H9 (cell line): ENCODE results near the gene SFMBT2. TPM values are rescaled to one million over a fixed set of nuclear protein-coding genes. Genes with fewer than 3 reads are reported as not detected.

Experiments
- DNase-seq: peaks from one replicate; pipeline ENCODE4 v3.0.0-alpha.2; 2017
- H2AFZ ChIP-seq: one replicate; pipeline ENCODE4 v1.6.1; 2013; ENCODE audit warnings: mild to moderate bottlenecking, low read length, control low read depth, moderate library complexity
- H2AK5ac ChIP-seq: 2 replicates; pipeline ENCODE4 v1.6.1; 2013; ENCODE audit warnings: low read length, control low read depth, mixed read lengths; ENCODE audit not compliant: insufficient read length
- H2BK120ac ChIP-seq: one replicate; pipeline ENCODE4 v1.6.1; 2013; ENCODE audit warnings: low read depth, mild to moderate bottlenecking, low read length, control low read depth, inconsistent platforms; ENCODE audit not compliant: poor library complexity, severe bottlenecking
- H2BK12ac ChIP-seq: 2 replicates; pipeline ENCODE4 v1.6.1; 2013; ENCODE audit warnings: low read length, control low read depth, mixed read lengths, low read depth; ENCODE audit not compliant: insufficient read length
- H2BK15ac ChIP-seq: 2 replicates; pipeline ENCODE4 v1.6.1; 2013; ENCODE audit warnings: low read depth, low read length, control low read depth
- H2BK20ac ChIP-seq: one replicate; pipeline ENCODE4 v1.6.1; 2013; ENCODE audit warnings: low read depth, mild to moderate bottlenecking, low read length, control low read depth, inconsistent platforms; ENCODE audit not compliant: poor library complexity, severe bottlenecking
- H2BK5ac ChIP-seq: 2 replicates; pipeline ENCODE4 v1.6.1; 2013; ENCODE audit warnings: low read length, control low read depth, mixed read lengths; ENCODE audit not compliant: insufficient read length
- H3K14ac ChIP-seq: 2 replicates; pipeline ENCODE4 v1.6.1; 2013; ENCODE audit warnings: low read length, control low read depth; ENCODE audit not compliant: insufficient read depth
- H3K18ac ChIP-seq: 2 replicates; pipeline ENCODE4 v1.6.1; 2013; ENCODE audit warnings: low read depth, mild to moderate bottlenecking, mixed read lengths, low read length, control low read depth; ENCODE audit not compliant: insufficient read length
- H3K23ac ChIP-seq: 2 replicates; pipeline ENCODE4 v1.6.1; 2013; ENCODE audit warnings: low read length, control low read depth, mixed read lengths, low read depth; ENCODE audit not compliant: insufficient read length
- H3K23me2 ChIP-seq: 2 replicates; pipeline ENCODE4 v1.6.1; 2013; ENCODE audit warnings: low read depth, mild to moderate bottlenecking, mixed read lengths, low read length, control low read depth; ENCODE audit not compliant: insufficient read length, poor library complexity, severe bottlenecking
- H3K27ac ChIP-seq: 2 replicates; pipeline ENCODE4 v1.5.1; 2013; ENCODE audit warnings: low read length, control low read depth, mixed read lengths, low read depth; ENCODE audit not compliant: insufficient read length
- H3K27me3 ChIP-seq: 2 replicates; pipeline ENCODE4 v1.6.1; 2013; ENCODE audit warnings: low read length, control low read depth, inconsistent platforms; ENCODE audit not compliant: insufficient read depth
- H3K4ac ChIP-seq: 2 replicates; pipeline ENCODE4 v1.6.1; 2013; ENCODE audit warnings: low read depth, mild to moderate bottlenecking, control low read depth, inconsistent platforms, low read length, moderate library complexity
- H3K4me1 ChIP-seq: 2 replicates; pipeline ENCODE4 v1.6.1; 2013; ENCODE audit warnings: low read length, control low read depth, inconsistent platforms; ENCODE audit not compliant: insufficient read depth
- H3K4me2 ChIP-seq: 2 replicates; pipeline ENCODE4 v1.6.1; 2013; ENCODE audit warnings: low read length, control low read depth, mixed read lengths; ENCODE audit not compliant: insufficient read length, insufficient read depth
- H3K56ac ChIP-seq: 2 replicates; pipeline ENCODE4 v1.6.1; 2013; ENCODE audit warnings: low read depth, mild to moderate bottlenecking, mixed read lengths, low read length, control low read depth; ENCODE audit not compliant: insufficient read length
- H3K79me1 ChIP-seq: 2 replicates; pipeline ENCODE4 v1.6.1; 2013; ENCODE audit warnings: low read depth, mild to moderate bottlenecking, moderate library complexity, low read length, control low read depth, inconsistent platforms; ENCODE audit not compliant: insufficient read depth, poor library complexity, severe bottlenecking
- H3K79me2 ChIP-seq: 2 replicates; pipeline ENCODE4 v1.6.1; 2013; ENCODE audit warnings: low read length, control low read depth, inconsistent platforms; ENCODE audit not compliant: insufficient read depth
- H3K9ac ChIP-seq: 2 replicates; pipeline ENCODE4 v1.6.1; 2013; ENCODE audit warnings: low read length, control low read depth, mixed read lengths; ENCODE audit not compliant: insufficient read length; ENCODE audit errors: extremely low read depth
- H3K9me3 ChIP-seq: one replicate; pipeline ENCODE4 v1.6.1; 2013; ENCODE audit warnings: low read depth, low read length, inconsistent platforms; ENCODE audit not compliant: control insufficient read depth
- H3T11ph ChIP-seq: one replicate; pipeline ENCODE4 v1.6.1; 2013; ENCODE audit warnings: mild to moderate bottlenecking, low read length, control low read depth, inconsistent platforms
- H4K20me1 ChIP-seq: one replicate; pipeline ENCODE4 v1.6.1; 2013; ENCODE audit not compliant: control insufficient read depth, insufficient read length, insufficient read depth
- H4K5ac ChIP-seq: 2 replicates; pipeline ENCODE4 v1.6.1; 2013; ENCODE audit warnings: low read depth, mild to moderate bottlenecking, mixed read lengths, low read length, control low read depth; ENCODE audit not compliant: insufficient read length
- H4K8ac ChIP-seq: replicated peaks from 2 replicates; pipeline ENCODE4 v1.6.1; 2013; ENCODE audit warnings: low read length, control low read depth, mixed read lengths, low read depth; ENCODE audit not compliant: insufficient read length
- H4K91ac ChIP-seq: 2 replicates; pipeline ENCODE4 v1.6.1; 2013; ENCODE audit warnings: low read depth, mild to moderate bottlenecking, moderate library complexity, mixed read lengths, low read length, control low read depth; ENCODE audit not compliant: insufficient read length
- H3K27ac Mint-ChIP-seq, 3 experiments: 2 replicates in 2 of 3; 3 replicates in 1 of 3; pipeline ENCODE4 v1.8.0; 2020 to 2021; ENCODE audit warnings: mixed read lengths in 3 of 3, mild to moderate bottlenecking in 1 of 3, moderate library complexity in 1 of 3
- H3K27me3 Mint-ChIP-seq: 2 replicates; pipeline ENCODE4 v1.8.0; 2021; ENCODE audit warnings: low read depth, mild to moderate bottlenecking, moderate library complexity, mixed read lengths
- H3K36me3 Mint-ChIP-seq, 3 experiments: 2 replicates in 2 of 3; 3 replicates in 1 of 3; pipeline ENCODE4 v1.8.0; 2020 to 2021; ENCODE audit warnings: low read depth in 3 of 3, mixed read lengths in 3 of 3; ENCODE audit not compliant: insufficient read depth in 1 of 3
- H3K4me1 Mint-ChIP-seq, 2 experiments: 2 replicates each; pipeline ENCODE4 v1.8.0; 2020; ENCODE audit warnings: mixed read lengths in 2 of 2
- H3K4me3 Mint-ChIP-seq, 2 experiments: 2 replicates in 1 of 2; 3 replicates in 1 of 2; pipeline ENCODE4 v1.8.0; 2020 to 2021; ENCODE audit warnings: mild to moderate bottlenecking in 2 of 2, mixed read lengths in 2 of 2, moderate library complexity in 1 of 2
- H3K9me3 Mint-ChIP-seq, 2 experiments: 2 replicates in 1 of 2; 3 replicates in 1 of 2; pipeline ENCODE4 v1.8.0; 2020; ENCODE audit warnings: mild to moderate bottlenecking in 2 of 2, mixed read lengths in 2 of 2, moderate library complexity in 1 of 2
- CTCF ChIP-seq: fragments of 200-600 bp; sonication (generic); conservative IDR thresholded peaks from 3 replicates; pipeline ENCODE4 v1.8.0; 2021; ENCODE audit warnings: antibody characterized with exemption, mild to moderate bottlenecking
- WGBS: extraction: QIAGEN DNeasy Blood & Tissue Kit; methylation state at CpG from one replicate; pipeline ENCODE4 v1.1.7; 2013; ENCODE audit warnings: missing lambda C conversion rate, low lambda C conversion rate, mixed read lengths; ENCODE audit not compliant: insufficient read length; ENCODE audit errors: extremely low coverage; 5-methylcytosine and 5-hydroxymethylcytosine counted together
- total RNA-seq: library from RNA; stranded (reverse); gene quantifications from 2 replicates; pipeline ENCODE4 v1.2.1, GENCODE V29; 2021

SFMBT2 gene
- total RNA-seq, 1 experiment from 2014 or later, result 5.3 TPM

GRCh38 chr10:7329219-7329618 is 81.6 kb downstream of the SFMBT2 start:
- no peak for TF ChIP-seq CTCF
- no peak overlapping the region for H2BK120ac ChIP-seq
- no peak overlapping the region for H3K4me2 ChIP-seq
- H3K4me3 Mint-ChIP-seq, result no peak overlapping the region
- H4K91ac ChIP-seq, result no peak overlapping the region
- no peak for DNase-seq
- H2BK5ac ChIP-seq, result no peak overlapping the region
- H3K18ac ChIP-seq, result no peak overlapping the region
- no peak overlapping the region for H3K4ac ChIP-seq
- no peaks in the 10 kb centered on the region for H3K27me3 ChIP-seq
- H2BK15ac ChIP-seq, result no peak overlapping the region
- H4K5ac ChIP-seq, result no peak overlapping the region
- no peaks in the 10 kb centered on the region for H3K27me3 Mint-ChIP-seq
- no peaks in the 10 kb centered on the region; the same call in 1 of the 2 replicates for H3K79me2 ChIP-seq
- H3K14ac ChIP-seq, result no peak overlapping the region
- H2BK12ac ChIP-seq, result no peak overlapping the region
- no peak overlapping the region for H3K27ac ChIP-seq
- no CpG with 5 or more reads among the region's 11 CpGs for WGBS
- H3K4me1 Mint-ChIP-seq, result peaks cover 9 to 12% of the 10 kb centered on the region in 2 experiments
- H3K56ac ChIP-seq, result no peak overlapping the region
- H3K79me1 ChIP-seq, result peaks cover 3% of the 10 kb centered on the region
- no peaks in the 10 kb centered on the region for H3K9me3 ChIP-seq
- H3K9me3 Mint-ChIP-seq, result peaks cover 20 to 29% of the 10 kb centered on the region in 2 experiments
- no peak overlapping the region for H4K8ac ChIP-seq
- H2AK5ac ChIP-seq, result no peak overlapping the region
- no peaks in the 10 kb centered on the region for H3K23me2 ChIP-seq
- no peak overlapping the region for H3K27ac Mint-ChIP-seq
- H3K4me1 ChIP-seq, result no peaks in the 10 kb centered on the region; the same call in 1 of the 2 replicates
- no peak overlapping the region for H3K9ac ChIP-seq
- no peak overlapping the region for H3K23ac ChIP-seq
- no peak overlapping the region for H3T11ph ChIP-seq
- no peak overlapping the region for H2AFZ ChIP-seq
- no peak overlapping the region for H2BK20ac ChIP-seq
- peaks cover 10 to 27% (median 22%) of the 10 kb centered on the region in 3 experiments for H3K36me3 Mint-ChIP-seq
- H4K20me1 ChIP-seq, result no peaks in the 10 kb centered on the region
